ENCODE results near the gene COL9A3. TPM values are rescaled to one million over a fixed set of nuclear protein-coding genes. Genes with fewer than 3 reads are reported as not detected.

COL9A3 gene
- total and polyA plus RNA-seq, 2 of the 8 experiments (the other 6 are each of a cell fraction or from before 2014, with no cell fraction given), result 21.7 to 80.1 TPM

DNA sequence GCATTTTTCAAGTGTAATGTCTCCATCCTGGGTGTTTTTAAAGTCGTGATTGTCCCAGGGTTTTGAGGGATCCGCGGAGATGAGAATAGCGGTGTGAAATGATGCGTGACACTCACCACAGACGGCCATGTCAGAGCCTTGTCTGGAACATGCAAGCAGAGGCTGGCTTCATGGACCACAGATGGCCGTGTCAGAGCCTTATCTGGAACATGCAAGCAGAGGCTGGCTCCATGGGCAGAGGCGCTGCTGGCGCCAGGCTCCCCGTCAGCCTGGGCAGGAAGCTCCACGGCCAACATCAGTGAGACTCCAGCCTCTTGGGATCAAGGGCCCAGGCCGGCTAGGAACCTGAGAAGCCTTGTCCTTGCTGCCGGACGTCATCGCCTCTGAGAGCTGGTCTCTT, 28.2 kb upstream of the COL9A3 start (continued):
- TF ChIP-seq CBX8 (IDR thresholded peaks at IDR 0.05; ENCODE audit: borderline replicate concordance, low read depth, low read length) (no peak), NRF1 (IDR thresholded peaks at IDR 0.05; ENCODE audit: low read depth, low read length) (no peak), TEAD4 (IDR thresholded peaks at IDR 0.05; ENCODE audit: low read depth, low read length) (no peak), SP1 (IDR thresholded peaks at IDR 0.05; ENCODE audit: low read depth, low read length) (no peak), YY1 (IDR thresholded peaks at IDR 0.05; ENCODE audit: low read depth, low read length) (no peak), SUZ12 (IDR thresholded peaks at IDR 0.05; ENCODE audit: low read length) (no peak), CEBPB (IDR thresholded peaks at IDR 0.05; ENCODE audit: low read depth, low read length) (no peak)
- TF ChIP-seq, protein P1, sequence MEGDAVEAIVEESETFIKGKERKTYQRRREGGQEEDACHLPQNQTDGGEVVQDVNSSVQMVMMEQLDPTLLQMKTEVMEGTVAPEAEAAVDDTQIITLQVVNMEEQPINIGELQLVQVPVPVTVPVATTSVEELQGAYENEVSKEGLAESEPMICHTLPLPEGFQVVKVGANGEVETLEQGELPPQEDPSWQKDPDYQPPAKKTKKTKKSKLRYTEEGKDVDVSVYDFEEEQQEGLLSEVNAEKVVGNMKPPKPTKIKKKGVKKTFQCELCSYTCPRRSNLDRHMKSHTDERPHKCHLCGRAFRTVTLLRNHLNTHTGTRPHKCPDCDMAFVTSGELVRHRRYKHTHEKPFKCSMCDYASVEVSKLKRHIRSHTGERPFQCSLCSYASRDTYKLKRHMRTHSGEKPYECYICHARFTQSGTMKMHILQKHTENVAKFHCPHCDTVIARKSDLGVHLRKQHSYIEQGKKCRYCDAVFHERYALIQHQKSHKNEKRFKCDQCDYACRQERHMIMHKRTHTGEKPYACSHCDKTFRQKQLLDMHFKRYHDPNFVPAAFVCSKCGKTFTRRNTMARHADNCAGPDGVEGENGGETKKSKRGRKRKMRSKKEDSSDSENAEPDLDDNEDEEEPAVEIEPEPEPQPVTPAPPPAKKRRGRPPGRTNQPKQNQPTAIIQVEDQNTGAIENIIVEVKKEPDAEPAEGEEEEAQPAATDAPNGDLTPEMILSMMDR (IDR thresholded peaks at IDR 0.05; ENCODE audit: control extremely low read depth in 1 of 3, insufficient read depth in 1 of 3, low read depth in 1 of 3, low read length in 3 of 3), result no peak

All from H1 (cell line).